ENCODE data around the gene PAX8.

The PAX8 gene

DNA sequence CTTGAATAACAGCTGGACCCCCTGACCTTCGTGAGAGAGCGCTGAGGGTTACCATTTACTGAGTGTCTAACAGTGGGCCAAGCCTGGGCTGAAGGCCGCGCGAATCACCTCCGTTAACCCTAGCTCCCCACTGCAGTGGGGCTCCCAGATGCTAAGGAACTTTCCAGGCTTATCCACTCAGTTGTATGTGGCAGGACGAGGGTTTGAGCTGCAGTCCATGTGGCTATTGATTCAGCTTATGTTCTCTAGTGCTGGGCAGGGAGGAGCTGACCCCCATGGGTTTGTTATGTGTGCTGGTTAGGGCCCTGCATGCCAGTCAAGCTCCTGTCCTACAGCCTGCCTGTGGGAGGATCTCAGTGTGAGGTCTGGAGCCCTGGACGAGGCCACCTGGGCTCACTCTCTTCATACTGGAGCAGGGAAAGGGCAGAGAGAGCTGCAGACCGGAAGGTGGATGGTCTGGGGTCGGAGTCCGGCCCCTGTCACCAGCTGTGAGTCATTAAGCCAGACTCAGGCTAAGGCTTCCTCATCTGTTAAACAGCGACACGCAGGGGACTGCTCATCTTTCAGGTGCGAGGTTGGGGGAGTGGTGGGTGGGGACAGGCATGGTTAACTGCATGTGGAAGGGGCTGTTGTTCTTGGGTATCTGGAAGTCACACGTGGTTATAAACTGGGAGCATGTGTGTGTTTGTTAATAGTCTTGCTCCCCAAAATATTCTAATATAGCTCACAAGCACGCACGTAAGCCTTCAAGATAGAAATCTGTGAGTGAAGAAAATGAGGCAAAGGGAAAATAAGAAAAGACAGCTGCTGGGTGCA lies 98.4 kb downstream of the PAX8 start:
- no peak for DNase-seq

DNA sequence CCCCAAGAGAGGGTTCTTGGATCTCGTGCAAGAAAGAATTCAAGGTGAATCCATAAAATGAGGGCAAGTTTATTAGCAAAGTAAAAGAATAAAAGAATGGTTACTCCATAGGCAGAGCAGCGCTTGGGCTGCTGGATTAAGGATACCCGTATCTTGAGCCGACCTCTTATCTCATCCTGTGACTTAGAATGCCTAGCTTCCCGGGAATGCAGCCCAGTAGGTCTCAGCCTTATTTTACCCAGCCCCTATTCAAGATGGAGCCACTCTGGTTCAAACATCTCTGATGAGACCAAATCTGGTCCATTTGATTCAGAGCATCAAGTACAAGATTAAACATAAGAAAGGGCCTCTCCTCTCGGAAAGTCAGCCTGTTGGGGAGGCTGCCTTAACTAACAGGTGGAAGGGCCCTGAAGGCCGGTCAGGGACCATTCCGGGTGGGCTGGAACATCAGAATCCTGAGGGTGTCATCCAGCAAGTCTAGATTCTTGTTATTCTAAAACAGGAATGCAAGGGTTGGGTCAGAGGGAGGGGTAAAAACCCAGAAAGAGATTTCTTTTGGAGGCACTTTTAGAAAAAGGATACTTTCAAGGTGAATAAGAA lies 99.2 kb downstream of the PAX8 start:
- no peak for DNase-seq

DNA sequence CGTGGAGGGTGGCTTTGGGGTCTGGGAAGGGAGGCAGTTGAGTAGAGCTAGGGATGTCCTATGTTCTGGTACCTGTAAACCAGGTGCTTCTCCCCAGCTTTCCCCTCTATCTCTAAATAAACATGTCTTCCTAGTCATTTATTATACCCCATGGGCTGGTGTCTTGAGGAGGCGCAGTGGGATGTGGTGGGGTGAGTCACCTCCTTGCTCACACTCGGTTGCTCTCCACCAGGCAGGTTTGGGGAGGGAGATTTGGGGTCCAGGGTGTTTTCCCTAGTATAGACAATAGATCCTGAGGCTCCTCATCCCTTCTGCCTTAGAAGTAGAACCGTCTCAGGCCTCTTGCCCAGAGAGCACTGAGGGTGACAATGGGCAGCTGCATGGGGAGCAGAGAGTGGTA lies 99.8 kb downstream of the PAX8 start:
- DNase-seq = no peak

DNA sequence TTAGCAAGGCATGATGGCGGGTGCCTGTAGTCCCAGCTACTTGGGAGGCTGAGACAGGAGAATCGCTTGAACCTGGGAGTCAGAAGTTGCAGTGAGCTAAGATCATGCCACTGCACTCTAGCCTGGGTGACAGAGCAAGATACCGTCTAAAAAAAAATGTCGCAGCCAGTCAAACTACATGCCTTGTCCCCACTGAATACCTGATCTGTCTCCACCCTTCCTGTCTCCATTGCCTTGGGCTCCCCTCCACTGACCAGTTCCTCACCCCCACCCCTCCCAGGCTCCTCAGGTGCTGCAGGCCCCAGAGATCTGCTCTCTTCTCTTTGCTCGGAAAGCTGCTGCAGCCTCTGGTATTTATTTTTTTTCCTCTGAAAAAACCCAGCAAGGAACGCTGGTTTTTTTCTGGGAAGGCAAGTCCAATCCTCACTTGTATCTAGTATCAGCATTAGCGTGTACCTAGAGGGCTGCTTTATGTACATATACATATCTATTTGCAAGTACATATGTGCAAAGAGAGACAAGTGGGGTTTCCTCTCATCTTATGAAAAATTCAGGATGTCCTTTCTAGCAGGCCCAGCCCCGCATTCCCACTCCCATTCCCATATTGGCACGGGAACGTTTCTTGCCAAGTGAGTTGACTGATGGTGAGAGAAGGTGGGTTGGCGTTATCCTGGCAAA lies 100.5 kb downstream of the PAX8 start:
- no peak for DNase-seq

DNA sequence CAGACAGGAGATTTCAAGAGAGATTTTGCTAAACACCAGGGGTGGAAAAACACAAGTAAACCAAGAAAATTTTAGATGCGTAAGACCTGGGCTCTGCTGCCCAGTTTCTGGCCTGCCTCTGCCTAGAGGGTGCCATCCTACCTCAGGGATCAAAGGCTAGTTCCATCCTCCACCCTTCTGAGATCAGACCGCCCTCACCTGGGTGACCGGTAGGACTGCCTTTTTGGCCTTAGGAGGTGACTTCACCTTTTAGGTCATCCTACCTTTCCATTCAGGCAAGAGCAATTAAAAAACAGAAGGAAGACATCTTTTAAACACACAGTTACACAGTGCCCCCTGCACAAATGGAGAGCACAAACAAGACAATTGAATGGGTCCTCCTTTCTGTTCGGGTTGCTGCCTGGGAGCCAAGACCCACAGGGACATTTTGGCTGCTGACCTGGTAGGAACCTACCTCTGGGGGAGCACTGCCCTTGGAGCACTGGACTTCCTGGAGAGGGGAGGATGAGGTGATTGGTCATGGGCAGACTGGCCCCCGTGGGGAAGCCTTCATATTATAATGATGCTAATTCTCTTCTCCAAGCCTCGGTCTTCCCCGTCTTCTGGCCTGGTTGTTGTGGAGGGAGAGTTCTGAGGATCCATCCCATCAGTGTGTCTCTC lies 101.9 kb downstream of the PAX8 start:
- no peak for DNase-seq

DNA sequence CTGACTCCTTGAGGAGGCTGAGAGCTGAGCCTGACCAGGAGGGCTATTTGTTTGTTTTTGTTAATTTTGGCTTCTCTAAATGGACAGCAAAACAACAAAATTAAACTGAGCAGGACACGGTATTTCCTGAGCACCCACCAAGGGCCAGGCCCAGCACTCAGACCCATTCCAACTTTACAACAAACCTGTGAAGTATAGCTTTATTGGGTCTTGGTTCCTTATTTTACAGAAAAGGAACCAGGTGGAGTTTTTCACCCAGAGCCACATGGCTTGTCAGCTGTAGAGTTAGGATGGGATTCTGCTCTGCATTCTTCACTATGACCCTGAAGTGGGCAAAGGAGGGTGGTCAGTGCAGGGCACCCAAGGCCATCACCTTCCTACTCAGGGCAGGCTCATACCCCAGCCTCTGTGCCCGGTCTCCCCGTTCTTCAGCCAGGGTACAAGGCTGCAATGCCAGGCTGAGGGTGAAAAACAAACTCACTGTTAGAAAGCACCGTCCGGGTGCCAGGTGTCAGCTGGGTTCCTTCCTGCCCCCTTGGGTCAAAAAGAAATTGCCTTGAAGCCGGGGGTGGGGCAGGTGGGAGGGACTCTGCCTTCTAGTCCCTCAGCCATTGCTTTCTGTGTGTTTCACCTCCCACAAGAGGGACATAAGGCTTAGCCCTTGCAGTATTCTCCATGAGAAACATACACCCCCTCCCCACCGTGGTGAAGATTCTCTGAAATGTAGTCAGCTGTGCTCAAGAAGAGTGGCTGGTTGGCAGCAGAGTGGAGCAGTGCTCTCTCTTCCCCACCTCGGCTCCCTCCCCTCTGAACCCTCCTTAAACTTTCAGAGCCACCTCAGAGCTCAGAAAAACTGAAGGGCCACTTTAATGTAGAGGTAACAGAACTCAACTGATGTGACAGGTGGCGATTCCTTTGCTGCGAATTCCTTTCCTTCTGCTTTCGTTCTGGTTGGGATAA lies 102.7 kb downstream of the PAX8 start:
- DNase-seq = no peak

DNA sequence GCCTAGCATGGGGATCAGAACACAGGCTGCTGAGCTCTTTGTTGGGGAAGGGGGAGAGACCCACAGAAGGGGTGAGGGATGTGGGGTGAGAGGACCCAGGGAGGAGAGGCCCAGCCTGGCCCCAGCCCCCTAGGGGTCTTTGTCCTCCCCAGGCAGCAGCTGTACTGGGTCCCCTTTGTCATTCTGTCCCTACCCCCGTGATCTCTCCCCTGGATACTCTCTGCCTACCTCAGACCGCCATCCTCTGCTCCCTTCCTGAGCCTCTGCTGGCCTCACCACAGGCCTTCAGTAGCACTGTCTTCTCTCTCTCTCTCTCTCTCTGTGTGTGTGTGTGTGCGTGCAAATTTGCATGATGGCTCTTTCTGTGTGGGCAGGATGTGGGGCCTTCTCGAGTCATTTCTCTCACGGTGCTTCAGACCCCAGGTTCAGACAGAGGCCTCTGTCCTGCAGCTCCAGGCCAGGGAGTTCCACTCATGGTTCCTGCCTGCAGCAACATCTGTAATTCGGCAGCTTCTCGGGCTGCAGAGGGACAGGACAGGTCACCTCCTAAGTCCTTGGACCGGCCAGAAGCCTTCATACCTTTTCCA lies 103.6 kb downstream of the PAX8 start:
- no peak for DNase-seq

DNA sequence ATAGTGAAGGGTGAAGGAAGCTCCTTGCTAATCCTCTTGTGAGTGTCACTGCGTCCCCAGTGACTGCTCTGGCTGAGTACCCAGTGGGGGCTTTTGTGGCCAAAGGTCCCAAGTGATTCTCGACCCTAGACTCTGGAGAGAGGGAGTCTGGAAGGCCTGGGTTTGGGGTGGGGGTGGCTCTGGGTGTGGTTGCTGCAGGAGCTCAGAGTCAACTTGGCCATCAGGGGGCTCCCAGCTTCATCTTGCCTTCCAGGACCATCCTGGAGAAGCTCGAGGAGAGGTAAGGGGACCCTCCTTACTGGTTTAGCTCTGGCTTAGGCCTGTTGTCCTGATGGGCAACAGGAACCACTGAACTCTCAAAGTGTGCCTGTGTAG lies 104.4 kb downstream of the PAX8 start:
- no peak for DNase-seq

DNA sequence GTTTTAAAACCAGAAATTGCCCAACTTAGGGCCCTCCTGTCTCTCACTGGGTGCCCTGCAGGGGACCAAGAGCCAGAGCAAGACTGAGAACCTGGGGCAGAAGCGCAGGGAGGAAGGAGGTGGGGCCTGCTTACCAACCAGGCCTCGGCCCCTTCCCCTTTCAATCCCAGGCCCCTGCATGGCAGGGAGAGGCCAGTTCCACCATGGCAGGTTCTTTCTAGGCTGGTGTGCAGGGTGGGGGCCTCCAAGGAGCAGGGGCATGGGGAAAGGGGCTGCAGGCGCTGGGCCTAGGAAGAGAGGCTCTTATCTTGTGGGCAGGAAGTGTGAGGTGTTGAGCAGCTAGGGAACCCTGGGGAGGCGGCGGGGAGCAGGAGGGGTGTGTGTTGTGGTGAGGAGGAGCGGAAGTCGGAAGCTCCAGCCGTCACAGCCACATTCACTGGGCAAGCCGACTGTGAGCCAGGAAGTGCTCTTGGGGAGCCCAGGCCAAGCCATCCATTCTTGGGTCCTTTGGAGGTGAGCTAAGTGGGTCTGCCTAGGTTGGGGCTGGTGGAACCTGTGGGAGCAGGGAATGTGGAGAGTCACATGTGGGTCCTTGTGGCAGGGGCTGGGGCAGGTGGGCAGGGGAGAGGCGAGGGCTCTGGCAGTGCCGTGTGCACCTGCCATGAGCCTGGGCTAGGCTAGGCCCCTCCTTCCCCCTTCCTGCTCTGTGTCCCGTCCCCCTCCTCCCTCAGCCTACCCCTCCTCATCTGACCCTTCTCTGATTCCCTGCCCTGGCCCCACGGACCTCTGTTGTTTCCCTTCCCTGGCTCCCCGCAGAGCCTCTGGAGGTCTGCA lies 105.0 kb downstream of the PAX8 start, which contains the start of gene PSD4:
Gene PSD4 (plus strand): TSS at position 430 of the 834 bp plus-strand sequence. CDS start 8,486 bp downstream, outside the sequence.
- no peak for DNase-seq

DNA sequence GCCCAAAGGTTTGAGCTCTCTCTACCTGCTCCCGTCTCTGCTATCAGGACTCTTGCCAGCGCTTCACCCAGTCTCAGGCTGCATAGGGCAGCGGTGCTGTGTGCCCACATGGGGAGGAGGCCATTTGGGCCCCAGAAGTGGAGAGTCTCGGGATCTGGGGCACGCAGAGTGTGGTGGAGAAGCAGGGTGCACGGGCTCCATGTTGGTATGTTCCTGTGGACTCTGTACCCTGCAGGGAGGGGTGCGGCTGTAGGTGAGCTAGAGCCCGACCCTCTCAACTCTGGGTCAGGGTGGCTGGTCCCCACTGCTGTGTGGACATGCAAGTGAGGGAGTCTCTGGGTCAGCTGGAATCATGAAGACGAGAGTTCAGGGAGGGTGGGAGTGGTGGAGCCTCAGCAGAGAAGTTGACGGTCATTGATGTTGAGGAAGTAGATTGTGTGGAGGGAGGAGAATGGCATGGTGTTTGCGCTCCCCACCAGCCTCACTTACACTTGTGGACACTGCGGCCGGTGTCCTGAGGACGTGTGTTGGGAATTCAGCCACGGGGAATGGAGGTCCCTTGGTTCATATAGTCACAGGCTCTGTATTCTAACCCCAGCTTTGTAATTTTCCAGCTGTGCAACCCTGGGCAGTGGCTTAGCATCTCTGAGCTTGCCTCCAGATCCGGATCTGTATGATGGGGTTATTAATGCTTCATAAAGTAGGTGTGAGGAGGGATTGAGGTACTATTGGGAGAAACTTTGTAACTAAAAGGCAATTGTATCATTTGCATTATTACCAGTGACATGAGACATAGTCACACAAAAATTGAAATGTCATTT lies 105.8 kb downstream of the PAX8 start:
- no peak for DNase-seq

DNA sequence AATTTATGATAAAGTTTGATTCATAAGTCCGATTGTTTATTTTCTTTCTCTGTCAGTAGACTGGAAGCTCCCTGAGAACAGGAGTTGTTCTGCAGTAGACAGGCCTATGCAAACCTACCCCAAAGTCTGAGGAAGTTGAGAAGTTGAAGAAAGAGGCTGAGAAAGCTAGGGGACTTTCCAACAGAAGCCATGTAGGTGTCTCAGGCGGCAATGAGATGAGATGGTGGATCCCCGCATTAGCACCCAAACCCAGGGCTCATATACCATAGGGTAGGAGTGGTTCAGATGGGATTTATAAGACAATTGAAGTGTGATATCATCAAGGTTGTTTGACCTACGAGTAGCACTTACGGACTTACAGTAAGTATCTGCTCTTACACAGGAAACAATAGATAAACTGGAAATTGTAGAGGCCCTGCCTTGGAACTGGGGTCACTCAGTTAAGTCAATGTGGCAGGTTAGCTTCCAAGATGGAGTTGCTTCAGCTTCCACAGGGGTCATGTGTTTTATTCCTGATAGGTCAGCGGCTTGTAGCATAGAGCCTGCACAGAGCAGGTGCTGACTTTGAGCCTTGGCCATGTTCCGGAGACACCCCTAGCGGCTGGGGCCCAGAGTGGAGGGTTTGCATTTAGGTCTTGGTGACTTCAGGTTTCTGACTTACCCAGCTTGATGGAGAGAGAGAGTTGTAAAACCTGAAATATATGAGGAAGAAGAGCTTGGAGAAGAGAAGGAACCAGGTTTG lies 107.2 kb downstream of the PAX8 start:
- DNase-seq = no peak

- DNase-seq = no peak
These were observed 109.1 kb downstream of the PAX8 start for GRCh38 chr2:113169586-113169985.

GRCh38 chr2:113169002-113169530 lies 109.7 kb downstream of the PAX8 start:
- no peak for DNase-seq

DNA sequence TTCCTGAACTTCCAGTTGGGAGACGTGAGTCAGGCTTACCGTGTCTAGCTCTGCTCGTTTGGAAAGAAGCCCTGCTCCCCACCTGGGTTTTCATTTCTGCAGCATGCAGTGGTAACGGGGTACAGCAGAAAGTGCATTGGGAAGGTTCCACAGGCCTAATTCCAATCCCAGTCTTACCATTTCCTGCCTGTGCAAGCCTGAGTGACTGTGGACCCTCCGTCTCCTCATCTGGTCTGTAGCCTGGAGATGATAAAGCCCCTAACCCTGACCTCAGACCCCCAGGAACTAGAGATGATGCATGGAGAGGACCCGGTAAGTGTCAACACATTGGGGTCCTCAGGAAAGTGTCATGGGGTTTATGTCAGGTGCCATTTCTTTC lies 110.8 kb downstream of the PAX8 start:
- DNase-seq = no peak

DNA sequence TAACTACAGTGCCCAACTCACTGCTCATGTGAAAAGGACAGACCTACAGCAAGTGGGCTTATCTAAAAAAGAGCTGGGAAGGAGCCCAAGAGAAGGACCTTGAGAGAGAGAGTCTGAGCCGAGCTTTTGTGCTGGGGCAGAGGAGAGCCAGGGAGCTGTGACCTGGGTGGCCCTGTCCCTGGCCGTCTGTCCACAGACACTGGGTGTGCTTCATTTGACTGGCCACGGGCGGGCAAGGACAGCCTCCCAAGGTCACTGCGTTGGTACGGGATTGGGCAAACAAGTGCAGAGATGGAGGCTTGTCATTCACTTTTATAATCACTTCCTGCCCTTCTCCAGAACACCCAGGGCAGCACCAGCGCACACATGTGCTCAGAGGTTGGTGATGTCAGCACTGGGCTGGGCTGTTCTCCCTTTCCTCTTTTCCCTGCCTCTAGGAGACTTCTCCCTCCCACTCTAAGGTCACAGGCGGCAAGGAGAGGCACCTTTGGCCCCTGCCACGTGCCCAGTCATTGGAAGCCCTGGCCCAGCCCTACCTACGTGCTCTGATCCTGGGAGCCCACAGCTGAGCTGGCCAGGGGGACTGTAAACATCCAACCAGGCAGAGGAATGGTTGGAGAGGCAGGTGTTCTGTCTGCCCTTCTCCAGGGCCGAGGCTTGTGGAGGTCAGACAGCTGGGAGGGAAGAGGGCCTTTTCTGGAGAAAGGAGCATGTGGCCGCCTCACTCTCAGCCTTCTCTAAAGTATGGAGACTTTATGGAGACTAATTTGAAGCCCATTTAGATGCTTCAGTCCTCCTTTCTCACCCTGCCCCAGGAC lies 111.4 kb downstream of the PAX8 start:
- no peak for DNase-seq

DNA sequence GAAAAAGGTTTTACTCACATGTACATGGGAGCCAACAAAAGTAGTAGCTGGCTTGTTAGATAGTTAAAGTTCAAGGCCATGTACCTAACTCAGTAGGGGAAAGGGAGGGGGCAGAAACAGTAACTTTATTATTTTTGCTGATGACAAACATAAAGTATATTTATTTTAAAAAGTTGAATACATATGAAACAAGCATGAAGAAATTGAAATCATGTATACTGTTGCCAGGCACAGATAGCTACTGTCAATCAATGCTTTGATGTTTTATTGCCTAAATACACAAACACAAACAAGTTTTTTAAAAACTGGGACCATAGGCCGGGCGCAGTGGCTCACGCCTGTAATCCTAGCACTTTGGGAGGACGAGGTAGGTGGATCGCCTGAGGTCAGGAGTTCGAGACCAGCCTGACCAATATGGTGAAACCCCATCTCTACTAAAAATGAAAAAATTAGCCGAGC lies 112.5 kb downstream of the PAX8 start:
- no peak for DNase-seq

Data from DMS 273 treated with DMSO at 0.1 percent for 48 hours (cell line).